Measurements from ENCODE around the gene FKBP3.

The FKBP3 gene

DNA sequence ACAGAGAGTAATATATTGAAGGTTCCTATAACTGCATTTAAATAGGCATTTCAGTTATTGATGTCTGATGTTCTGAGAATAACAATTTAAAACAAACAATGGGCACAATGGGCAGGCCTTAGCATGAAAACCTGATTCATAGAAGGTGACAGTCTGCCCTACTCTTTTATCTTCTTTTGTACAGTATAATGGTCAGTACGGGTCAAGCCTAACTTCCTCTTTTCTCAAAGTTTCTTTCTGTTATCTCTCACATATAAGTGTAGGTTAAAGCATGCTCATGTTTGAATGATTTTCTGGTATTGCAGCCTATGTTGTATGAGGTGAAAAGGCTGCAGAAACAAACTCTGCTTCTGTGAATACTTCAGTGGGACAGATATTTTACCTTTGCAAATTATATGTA, 14.2 kb downstream of the FKBP3 start:
- no peak overlapping the region for H3K4me3 ChIP-seq (replicated peaks; ENCODE audit: low read depth, low read length)
- TF ChIP-seq, protein P1, sequence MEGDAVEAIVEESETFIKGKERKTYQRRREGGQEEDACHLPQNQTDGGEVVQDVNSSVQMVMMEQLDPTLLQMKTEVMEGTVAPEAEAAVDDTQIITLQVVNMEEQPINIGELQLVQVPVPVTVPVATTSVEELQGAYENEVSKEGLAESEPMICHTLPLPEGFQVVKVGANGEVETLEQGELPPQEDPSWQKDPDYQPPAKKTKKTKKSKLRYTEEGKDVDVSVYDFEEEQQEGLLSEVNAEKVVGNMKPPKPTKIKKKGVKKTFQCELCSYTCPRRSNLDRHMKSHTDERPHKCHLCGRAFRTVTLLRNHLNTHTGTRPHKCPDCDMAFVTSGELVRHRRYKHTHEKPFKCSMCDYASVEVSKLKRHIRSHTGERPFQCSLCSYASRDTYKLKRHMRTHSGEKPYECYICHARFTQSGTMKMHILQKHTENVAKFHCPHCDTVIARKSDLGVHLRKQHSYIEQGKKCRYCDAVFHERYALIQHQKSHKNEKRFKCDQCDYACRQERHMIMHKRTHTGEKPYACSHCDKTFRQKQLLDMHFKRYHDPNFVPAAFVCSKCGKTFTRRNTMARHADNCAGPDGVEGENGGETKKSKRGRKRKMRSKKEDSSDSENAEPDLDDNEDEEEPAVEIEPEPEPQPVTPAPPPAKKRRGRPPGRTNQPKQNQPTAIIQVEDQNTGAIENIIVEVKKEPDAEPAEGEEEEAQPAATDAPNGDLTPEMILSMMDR (IDR thresholded peaks at IDR 0.05; ENCODE audit: low read depth, low read length, missing control alignments), result no peak
- no peak for DNase-seq (ENCODE audit: extremely low read depth, low read depth)

DNA sequence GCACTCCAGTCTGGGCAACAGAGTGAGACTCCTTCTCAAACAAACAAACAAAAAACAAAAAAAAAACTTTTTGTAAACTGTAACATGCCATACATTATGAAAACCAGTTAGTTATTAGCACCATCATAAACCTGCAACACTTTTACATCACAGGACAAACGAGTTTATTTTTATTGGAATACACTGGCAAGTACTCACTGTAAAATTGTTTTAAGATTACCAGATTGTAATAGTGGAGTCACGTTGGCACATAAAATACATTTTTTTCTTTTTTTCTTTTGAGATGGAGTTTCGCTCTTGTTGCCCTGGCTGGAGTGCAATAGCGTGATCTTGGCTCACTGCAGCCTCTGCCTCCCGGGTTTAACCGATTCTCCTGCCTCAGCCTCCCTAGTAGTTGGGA, 15.7 kb downstream of the FKBP3 start:
- H3K4me3 ChIP-seq (replicated peaks; ENCODE audit: low read depth, low read length), result no peak overlapping the region
- no peak for DNase-seq (ENCODE audit: extremely low read depth, low read depth)
- TF ChIP-seq, protein P1 (IDR thresholded peaks at IDR 0.05; ENCODE audit: low read depth, low read length, missing control alignments), result no peak

DNA sequence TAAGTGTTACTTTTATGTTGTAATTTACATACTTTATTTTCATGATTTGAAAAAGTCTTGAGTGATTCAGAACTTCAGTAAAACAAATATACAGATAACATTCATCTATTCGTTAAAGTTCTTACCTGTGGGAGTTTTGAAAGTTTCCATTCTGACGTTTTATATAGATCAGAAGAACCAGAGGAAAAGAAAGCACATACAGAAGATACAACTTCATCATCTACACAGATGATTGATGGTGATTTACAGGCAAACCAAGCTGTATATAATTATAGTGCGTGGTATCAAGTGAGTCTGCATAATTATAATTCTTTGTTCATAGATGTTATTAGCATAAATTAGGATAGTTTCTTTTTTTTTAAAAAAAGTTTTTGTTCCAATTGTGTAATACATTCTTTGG, 20.0 kb downstream of the FKBP3 start:
- no peak overlapping the region for H3K4me3 ChIP-seq (replicated peaks; ENCODE audit: low read depth, low read length)
- TF ChIP-seq, protein P1 (IDR thresholded peaks at IDR 0.05; ENCODE audit: low read depth, low read length, missing control alignments), result no peak
- no peak for DNase-seq (ENCODE audit: extremely low read depth, low read depth)

DNA sequence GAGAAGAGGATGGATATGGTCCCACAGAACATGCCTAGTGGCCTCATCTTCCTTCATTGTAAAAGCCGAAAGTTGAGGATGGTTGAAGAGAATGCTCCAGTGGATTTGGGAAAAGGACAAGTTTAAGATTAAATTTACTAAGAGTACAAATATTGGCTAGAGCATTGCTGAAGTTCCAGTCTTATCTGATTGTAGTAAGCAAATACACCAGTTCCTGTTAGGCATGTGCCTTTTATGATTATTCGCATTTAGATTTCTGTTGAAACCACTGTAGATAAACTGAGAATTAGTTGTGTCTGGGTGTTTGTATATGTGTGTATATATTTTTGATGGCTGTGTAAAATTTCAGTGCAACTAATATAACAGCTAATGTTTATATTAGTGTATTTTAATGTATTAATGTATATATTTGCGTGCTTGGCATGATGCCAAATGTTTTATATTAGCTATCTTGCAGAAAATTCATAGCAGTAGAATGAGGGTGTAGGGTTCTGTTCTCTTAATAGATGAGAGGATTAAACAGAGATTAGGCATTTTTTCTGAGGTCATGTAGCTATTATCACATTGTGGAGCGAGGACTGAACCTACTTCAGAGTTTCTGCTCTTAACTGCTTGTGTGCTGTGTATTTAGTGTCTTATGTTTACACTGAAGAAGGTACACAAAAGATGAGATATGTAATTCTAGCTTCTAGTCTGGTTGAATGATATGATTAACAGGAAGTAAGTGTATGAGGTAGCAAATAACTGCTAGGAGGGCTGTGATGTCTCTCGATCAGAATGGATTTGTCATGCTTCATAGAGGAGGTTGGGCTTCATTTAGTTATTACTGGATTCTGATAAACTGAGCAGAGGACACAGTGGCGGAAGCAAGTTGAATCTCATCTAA, 21.1 kb downstream of the FKBP3 start:
- TF ChIP-seq, protein P1 (IDR thresholded peaks at IDR 0.05; ENCODE audit: low read depth, low read length, missing control alignments), result no peak
- H3K4me3 ChIP-seq (replicated peaks; ENCODE audit: low read depth, low read length), result no peak overlapping the region
- DNase-seq (ENCODE audit: extremely low read depth, low read depth), result no peak

DNA sequence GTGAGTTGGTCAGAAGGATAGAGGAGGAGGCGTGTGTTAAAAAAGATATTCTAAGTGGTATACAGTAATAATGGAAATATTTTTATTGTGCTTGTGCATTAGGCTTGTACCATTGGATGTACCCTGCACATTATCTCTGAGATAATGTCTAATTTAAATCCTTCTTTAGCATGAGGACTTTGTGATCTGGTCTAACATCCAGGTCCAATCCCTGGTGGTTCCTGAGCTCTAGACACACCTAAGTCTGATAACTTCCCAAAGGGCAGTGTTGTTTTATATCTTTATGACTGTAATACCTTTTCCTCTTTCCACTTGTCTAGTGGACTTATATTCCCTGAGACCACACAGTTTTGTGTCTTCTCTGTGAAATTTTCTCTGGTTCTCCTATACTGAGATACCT, 29.7 kb downstream of the FKBP3 start:
- H3K4me3 ChIP-seq (replicated peaks; ENCODE audit: low read depth, low read length), result no peak overlapping the region
- TF ChIP-seq, protein P1 (IDR thresholded peaks at IDR 0.05; ENCODE audit: low read depth, low read length, missing control alignments), result no peak
- no peak for DNase-seq (ENCODE audit: extremely low read depth, low read depth)

DNA sequence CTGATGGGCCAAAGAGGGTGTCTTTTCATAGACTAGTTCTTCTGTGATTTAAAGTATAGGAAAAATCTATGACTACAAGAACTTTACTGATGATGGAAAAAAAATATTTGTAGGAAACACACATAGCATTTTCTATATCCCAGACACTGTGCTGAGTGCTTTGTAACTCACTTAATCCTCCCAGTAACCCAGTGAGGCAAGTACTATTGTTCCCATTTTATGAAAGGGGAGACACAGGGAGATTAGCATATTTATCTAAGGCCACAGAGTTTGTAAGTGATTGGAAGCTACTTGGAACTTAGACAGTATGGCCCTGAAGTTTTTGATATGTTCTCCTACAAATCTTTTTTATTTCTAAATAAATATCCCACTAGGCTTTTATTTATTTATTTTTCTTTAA, 30.5 kb downstream of the FKBP3 start:
- H3K4me3 ChIP-seq (replicated peaks; ENCODE audit: low read depth, low read length), result no peak overlapping the region
- no peak for DNase-seq (ENCODE audit: extremely low read depth, low read depth)
- TF ChIP-seq, protein P1 (IDR thresholded peaks at IDR 0.05; ENCODE audit: low read depth, low read length, missing control alignments), result no peak
